K562 (cell line): ENCODE results near the gene DXO. TPM values are rescaled to one million over a fixed set of nuclear protein-coding genes. Genes with fewer than 3 reads are reported as not detected.

Experiments
- SMAD4 ChIP-seq: fragments of 250-450 bp; sonication (Bioruptor Pico); conservative IDR thresholded peaks from 2 replicates; pipeline ENCODE4 v1.8.0; 2021; ENCODE audit warnings: inconsistent platforms, mild to moderate bottlenecking, moderate library complexity
- polyA plus RNA-seq, 8 experiments: library from polyadenylated mRNA; depleted of rRNA in 4 of 8; stranded (reverse) in 5 of 8; unstranded in 3 of 8; fragments of >200 nt; fragmentation: Nextera tagmentation in 2 of 8; fragmentation: Illumina TruSeq in 1 of 8; extraction: Ambion mirVana in 2 of 8; extraction: Trizol in 1 of 8; gene quantifications; 2 replicates each; pipeline versions ENCODE4 v1.2.1 to v1.2.3, GENCODE V29; 2011 to 2014; ENCODE audit warnings: inconsistent platforms in 1 of 8, missing spikeins in 1 of 8
- total RNA-seq, 7 experiments: library from RNA; depleted of rRNA in 6 of 7; stranded (reverse); fragments of >200 nt in 6 of 7; fragmentation: Illumina TruSeq in 2 of 7; extraction: Trizol in 2 of 7; gene quantifications; 2 replicates each; pipeline versions ENCODE4 v1.2.1 to v1.2.3, GENCODE V29; 2011 to 2021; ENCODE audit warnings: low replicate concordance in 1 of 7
- TF ChIP-seq, protein P1 (sequence below): fragments of 200-800 bp; sonication (Bioruptor generic); IDR thresholded peaks from 2 replicates; pipeline ENCODE4 v1.6.1; 2016; ENCODE audit warnings: missing genetic modification characterization, missing compliant biosample characterization
- TF ChIP-seq, protein P2 (sequence below): IDR thresholded peaks from 3 replicates; pipeline ENCODE4 v1.6.1; 2011; ENCODE audit warnings: borderline replicate concordance, mild to moderate bottlenecking, moderate library complexity; ENCODE audit not compliant: insufficient read length; ENCODE audit errors: extremely low read depth
- TF ChIP-seq, protein P3 (sequence below): fragments of 450-650 bp; IDR thresholded peaks from 2 replicates; pipeline ENCODE4 v1.6.1; 2016; ENCODE audit warnings: low read depth

Gene DXO
- total and polyA plus RNA-seq, 9 of the 15 experiments (the other 6 are each of a cell fraction or from before 2014, with no cell fraction given): 6.4 to 35.1 (median 19.4) TPM

DNA sequence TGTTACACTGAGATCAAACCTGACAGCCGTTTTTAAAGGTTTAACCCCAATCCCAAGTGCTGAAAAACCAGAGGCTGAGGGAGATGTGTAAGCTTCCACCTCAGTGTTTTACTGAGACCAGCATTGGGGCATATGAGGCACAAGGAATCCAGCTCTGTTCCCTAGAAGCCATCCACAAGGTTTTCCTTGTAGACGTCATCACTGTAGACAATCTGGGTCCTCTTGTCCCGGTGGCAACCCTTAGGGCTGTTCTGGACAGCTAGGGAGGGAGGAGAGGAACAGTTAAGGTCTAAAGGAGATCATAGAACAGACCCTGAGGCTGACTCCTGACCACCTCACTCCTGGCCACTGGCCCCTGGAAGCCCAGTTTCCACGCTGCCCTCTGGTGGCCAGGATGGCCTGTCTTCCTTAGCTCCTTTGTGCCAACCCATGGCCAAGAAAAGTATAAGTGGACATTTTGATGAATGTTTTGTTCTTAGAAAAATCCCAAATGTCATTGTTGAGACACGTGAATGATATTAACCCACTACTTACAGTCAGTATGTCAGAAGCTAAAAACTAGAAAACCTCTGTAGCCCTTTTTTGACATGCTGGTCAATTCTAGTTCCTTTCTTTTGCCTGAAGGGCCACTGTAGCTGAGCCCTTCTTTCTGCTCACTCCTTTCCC lies 19.7 kb downstream of the DXO start (continued):
- TF ChIP-seq, protein P1, sequence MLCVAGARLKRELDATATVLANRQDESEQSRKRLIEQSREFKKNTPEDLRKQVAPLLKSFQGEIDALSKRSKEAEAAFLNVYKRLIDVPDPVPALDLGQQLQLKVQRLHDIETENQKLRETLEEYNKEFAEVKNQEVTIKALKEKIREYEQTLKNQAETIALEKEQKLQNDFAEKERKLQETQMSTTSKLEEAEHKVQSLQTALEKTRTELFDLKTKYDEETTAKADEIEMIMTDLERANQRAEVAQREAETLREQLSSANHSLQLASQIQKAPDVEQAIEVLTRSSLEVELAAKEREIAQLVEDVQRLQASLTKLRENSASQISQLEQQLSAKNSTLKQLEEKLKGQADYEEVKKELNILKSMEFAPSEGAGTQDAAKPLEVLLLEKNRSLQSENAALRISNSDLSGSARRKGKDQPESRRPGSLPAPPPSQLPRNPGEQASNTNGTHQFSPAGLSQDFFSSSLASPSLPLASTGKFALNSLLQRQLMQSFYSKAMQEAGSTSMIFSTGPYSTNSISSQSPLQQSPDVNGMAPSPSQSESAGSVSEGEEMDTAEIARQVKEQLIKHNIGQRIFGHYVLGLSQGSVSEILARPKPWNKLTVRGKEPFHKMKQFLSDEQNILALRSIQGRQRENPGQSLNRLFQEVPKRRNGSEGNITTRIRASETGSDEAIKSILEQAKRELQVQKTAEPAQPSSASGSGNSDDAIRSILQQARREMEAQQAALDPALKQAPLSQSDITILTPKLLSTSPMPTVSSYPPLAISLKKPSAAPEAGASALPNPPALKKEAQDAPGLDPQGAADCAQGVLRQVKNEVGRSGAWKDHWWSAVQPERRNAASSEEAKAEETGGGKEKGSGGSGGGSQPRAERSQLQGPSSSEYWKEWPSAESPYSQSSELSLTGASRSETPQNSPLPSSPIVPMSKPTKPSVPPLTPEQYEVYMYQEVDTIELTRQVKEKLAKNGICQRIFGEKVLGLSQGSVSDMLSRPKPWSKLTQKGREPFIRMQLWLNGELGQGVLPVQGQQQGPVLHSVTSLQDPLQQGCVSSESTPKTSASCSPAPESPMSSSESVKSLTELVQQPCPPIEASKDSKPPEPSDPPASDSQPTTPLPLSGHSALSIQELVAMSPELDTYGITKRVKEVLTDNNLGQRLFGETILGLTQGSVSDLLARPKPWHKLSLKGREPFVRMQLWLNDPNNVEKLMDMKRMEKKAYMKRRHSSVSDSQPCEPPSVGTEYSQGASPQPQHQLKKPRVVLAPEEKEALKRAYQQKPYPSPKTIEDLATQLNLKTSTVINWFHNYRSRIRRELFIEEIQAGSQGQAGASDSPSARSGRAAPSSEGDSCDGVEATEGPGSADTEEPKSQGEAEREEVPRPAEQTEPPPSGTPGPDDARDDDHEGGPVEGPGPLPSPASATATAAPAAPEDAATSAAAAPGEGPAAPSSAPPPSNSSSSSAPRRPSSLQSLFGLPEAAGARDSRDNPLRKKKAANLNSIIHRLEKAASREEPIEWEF (CRISPR knock-in tag): no peak
- no peak for TF ChIP-seq SMAD4 (CRISPR knock-in tag)
- TF ChIP-seq, protein P2, sequence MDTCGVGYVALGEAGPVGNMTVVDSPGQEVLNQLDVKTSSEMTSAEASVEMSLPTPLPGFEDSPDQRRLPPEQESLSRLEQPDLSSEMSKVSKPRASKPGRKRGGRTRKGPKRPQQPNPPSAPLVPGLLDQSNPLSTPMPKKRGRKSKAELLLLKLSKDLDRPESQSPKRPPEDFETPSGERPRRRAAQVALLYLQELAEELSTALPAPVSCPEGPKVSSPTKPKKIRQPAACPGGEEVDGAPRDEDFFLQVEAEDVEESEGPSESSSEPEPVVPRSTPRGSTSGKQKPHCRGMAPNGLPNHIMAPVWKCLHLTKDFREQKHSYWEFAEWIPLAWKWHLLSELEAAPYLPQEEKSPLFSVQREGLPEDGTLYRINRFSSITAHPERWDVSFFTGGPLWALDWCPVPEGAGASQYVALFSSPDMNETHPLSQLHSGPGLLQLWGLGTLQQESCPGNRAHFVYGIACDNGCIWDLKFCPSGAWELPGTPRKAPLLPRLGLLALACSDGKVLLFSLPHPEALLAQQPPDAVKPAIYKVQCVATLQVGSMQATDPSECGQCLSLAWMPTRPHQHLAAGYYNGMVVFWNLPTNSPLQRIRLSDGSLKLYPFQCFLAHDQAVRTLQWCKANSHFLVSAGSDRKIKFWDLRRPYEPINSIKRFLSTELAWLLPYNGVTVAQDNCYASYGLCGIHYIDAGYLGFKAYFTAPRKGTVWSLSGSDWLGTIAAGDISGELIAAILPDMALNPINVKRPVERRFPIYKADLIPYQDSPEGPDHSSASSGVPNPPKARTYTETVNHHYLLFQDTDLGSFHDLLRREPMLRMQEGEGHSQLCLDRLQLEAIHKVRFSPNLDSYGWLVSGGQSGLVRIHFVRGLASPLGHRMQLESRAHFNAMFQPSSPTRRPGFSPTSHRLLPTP: no peak
- TF ChIP-seq, protein P3, sequence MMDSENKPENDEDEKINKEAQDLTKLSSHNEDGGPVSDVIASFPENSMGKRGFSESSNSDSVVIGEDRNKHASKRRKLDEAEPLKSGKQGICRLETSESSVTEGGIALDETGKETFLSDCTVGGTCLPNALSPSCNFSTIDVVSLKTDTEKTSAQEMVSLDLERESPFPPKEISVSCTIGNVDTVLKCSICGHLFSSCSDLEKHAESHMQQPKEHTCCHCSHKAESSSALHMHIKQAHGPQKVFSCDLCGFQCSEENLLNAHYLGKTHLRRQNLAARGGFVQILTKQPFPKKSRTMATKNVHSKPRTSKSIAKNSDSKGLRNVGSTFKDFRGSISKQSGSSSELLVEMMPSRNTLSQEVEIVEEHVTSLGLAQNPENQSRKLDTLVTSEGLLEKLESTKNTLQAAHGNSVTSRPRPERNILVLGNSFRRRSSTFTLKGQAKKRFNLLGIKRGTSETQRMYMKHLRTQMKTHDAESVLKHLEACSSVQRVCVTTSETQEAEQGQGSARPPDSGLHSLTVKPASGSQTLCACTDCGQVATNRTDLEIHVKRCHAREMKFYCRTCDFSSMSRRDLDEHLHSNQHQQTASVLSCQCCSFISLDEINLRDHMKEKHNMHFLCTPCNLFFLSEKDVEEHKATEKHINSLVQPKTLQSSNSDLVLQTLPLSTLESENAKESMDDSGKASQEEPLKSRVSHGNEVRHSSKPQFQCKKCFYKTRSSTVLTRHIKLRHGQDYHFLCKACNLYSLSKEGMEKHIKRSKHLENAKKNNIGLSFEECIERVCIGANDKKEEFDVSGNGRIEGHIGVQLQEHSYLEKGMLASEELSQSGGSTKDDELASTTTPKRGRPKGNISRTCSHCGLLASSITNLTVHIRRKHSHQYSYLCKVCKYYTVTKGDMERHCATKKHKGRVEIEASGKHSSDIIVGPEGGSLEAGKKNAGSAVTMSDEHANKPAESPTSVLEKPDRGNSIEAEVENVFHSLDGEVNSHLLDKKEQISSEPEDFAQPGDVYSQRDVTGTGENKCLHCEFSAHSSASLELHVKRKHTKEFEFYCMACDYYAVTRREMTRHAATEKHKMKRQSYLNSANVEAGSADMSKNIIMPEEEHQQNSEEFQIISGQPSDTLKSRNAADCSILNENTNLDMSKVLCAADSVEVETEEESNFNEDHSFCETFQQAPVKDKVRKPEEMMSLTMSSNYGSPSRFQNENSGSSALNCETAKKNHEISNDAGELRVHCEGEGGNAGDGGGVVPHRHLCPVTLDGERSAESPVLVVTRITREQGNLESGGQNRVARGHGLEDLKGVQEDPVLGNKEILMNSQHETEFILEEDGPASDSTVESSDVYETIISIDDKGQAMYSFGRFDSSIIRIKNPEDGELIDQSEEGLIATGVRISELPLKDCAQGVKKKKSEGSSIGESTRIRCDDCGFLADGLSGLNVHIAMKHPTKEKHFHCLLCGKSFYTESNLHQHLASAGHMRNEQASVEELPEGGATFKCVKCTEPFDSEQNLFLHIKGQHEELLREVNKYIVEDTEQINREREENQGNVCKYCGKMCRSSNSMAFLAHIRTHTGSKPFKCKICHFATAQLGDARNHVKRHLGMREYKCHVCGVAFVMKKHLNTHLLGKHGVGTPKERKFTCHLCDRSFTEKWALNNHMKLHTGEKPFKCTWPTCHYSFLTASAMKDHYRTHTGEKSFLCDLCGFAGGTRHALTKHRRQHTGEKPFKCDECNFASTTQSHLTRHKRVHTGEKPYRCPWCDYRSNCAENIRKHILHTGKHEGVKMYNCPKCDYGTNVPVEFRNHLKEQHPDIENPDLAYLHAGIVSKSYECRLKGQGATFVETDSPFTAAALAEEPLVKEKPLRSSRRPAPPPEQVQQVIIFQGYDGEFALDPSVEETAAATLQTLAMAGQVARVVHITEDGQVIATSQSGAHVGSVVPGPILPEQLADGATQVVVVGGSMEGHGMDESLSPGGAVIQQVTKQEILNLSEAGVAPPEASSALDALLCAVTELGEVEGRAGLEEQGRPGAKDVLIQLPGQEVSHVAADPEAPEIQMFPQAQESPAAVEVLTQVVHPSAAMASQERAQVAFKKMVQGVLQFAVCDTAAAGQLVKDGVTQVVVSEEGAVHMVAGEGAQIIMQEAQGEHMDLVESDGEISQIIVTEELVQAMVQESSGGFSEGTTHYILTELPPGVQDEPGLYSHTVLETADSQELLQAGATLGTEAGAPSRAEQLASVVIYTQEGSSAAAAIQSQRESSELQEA: no peak
